ENCODE results near the gene RAB34.

RAB34 gene

GRCh38 chr17:28710861-28711722 is 6.6 kb downstream of the RAB34 start:
- peak; percentile 93 for DNase-seq

GRCh38 chr17:28707339-28707720 is 10.3 kb downstream of the RAB34 start:
- no peak for DNase-seq

GRCh38 chr17:28706471-28707338 is 11.0 kb downstream of the RAB34 start:
- DNase-seq: no peak

GRCh38 chr17:28705728-28706334 is 11.8 kb downstream of the RAB34 start:
- no peak for DNase-seq

GRCh38 chr17:28705074-28705659 is 12.5 kb downstream of the RAB34 start:
- no peak for DNase-seq

GRCh38 chr17:28704219-28704858 is 13.3 kb downstream of the RAB34 start:
- DNase-seq: no peak

GRCh38 chr17:28703552-28704218 is 14.0 kb downstream of the RAB34 start:
- DNase-seq: no peak

GRCh38 chr17:28702752-28703150 is 14.9 kb downstream of the RAB34 start:
- DNase-seq: no peak

- DNase-seq: no peak
Observed at GRCh38 chr17:28702026-28702751, 15.5 kb downstream of the RAB34 start.

- no peak for DNase-seq
Observed at GRCh38 chr17:28700830-28701492, 16.7 kb downstream of the RAB34 start.

- no peak for DNase-seq
Observed at GRCh38 chr17:28700278-28700677, 17.4 kb downstream of the RAB34 start.

- no peak for DNase-seq
Observed at GRCh38 chr17:28698253-28698941, 19.3 kb downstream of the RAB34 start.

- DNase-seq: no peak
Observed at GRCh38 chr17:28693869-28694268, 23.8 kb downstream of the RAB34 start.

GRCh38 chr17:28689011-28689410 is 28.7 kb downstream of the RAB34 start:
- no peak for DNase-seq

- DNase-seq: no peak
Observed at GRCh38 chr17:28688481-28688880, 29.2 kb downstream of the RAB34 start.

GRCh38 chr17:28686296-28686695 is 31.4 kb downstream of the RAB34 start:
- DNase-seq: no peak

GRCh38 chr17:28685366-28685765 is 32.3 kb downstream of the RAB34 start:
- DNase-seq: no peak

- no peak for DNase-seq
Observed at GRCh38 chr17:28684963-28685362, 32.7 kb downstream of the RAB34 start.

- DNase-seq: no peak
Observed at GRCh38 chr17:28682655-28683054, 35.0 kb downstream of the RAB34 start.

GRCh38 chr17:28675980-28676379 is 41.7 kb downstream of the RAB34 start:
- peak; percentile 7 for DNase-seq
